Ishikawa (cell line): ENCODE measurements around the gene CELA1.

ENCODE experiments used
- CEBPB ChIP-seq: IDR thresholded peaks from 2 replicates; pipeline ENCODE4 v1.6.1; 2012
- CREB1 ChIP-seq: IDR thresholded peaks from 2 replicates; pipeline ENCODE4 v1.6.1; 2012; ENCODE audit warnings: low read depth
- EGR1 ChIP-seq: IDR thresholded peaks from 2 replicates; pipeline ENCODE4 v1.6.1; 2012
- EP300 ChIP-seq: IDR thresholded peaks from 2 replicates; pipeline ENCODE4 v1.6.1; 2012; ENCODE audit warnings: borderline replicate concordance
- TAF1 ChIP-seq: IDR thresholded peaks from 2 replicates; pipeline ENCODE4 v1.6.1; 2012; ENCODE audit warnings: low read depth, mild to moderate bottlenecking
- USF1 ChIP-seq: IDR thresholded peaks from 2 replicates; pipeline ENCODE4 v1.6.1; 2012
- YY1 ChIP-seq: IDR thresholded peaks from 2 replicates; pipeline ENCODE4 v1.6.1; 2012; ENCODE audit warnings: low read depth
- TF ChIP-seq, protein P1 (sequence below): IDR thresholded peaks from 2 replicates; pipeline ENCODE4 v1.6.1; 2012

DNA sequence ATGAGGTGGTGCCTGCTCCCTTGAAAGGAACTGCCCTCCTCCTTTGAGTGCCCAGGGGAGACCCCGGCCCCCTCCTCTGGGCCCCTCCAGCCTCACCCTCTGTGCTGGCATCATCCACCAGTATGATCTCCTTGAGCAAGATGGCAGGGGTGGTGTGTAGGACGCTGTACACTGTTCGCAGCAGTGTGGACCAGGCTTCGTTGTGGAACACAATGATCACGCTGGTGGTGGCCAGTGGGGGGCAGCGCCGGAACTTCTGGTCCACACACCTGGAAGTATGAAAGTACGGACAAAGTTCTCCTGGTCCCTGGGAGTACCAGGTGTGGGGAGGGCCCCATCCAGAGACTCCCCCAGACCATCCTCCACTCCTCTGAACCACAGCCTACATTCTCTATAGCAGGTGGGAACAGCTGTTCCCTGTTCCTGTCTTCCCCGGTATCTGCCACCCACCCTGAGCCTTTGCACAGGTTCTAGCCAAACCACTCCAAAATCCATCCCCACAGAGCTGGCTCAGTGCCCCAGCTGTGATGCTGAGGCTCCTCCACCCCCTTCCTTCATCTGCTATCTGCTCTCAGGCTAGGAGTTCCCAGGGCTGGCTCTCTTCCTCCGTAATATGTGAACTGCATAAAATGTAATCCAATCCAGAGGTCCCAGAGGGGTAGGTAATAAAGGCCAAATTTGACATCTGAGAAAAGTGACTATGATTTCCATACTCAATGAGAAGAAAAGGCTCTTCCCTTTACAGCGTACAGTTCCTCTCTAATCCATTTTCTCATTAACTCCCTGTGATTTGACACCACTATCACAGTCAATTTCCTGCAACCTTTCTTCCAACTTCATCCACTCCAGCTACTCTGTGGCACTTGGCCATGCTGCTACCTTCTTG, 30.9 kb upstream of the CELA1 start:
- TF ChIP-seq EP300, result no peak
- TF ChIP-seq CREB1, result no peak
- TF ChIP-seq, protein P1, sequence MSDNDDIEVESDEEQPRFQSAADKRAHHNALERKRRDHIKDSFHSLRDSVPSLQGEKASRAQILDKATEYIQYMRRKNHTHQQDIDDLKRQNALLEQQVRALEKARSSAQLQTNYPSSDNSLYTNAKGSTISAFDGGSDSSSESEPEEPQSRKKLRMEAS, result no peak
- TF ChIP-seq EGR1, result no peak
- TF ChIP-seq YY1, result no peak
- TF ChIP-seq USF1, result no peak
- no peak for TF ChIP-seq TAF1
- no peak for TF ChIP-seq CEBPB
